Fibroblast of skin of back (primary cell): Measurements from ENCODE around the gene VAPA.
"Not testable (repeated sequence)": the region's sequence is repeated elsewhere in the genome, so short reads cannot be mapped to it uniquely, and the experiment has no call there.

ENCODE experiments used
- DNase-seq: peaks from one replicate; pipeline ENCODE4 v3.0.0-alpha.2; 2013

The VAPA gene

GRCh38 chr18:9886005-9886348 is 27.8 kb upstream of the VAPA start:
- no peak for DNase-seq

- no peak for DNase-seq
Measured at GRCh38 chr18:9887992-9888391, 25.8 kb upstream of the VAPA start.

- no peak for DNase-seq
Measured at GRCh38 chr18:9890196-9890595, 23.6 kb upstream of the VAPA start.

- no peak for DNase-seq
Measured at GRCh38 chr18:9890957-9891356, 22.9 kb upstream of the VAPA start.

GRCh38 chr18:9891515-9891914 is 22.3 kb upstream of the VAPA start:
- DNase-seq = not testable (repeated sequence)

- no peak for DNase-seq
Measured at GRCh38 chr18:9894454-9895068, 19.3 kb upstream of the VAPA start.

GRCh38 chr18:9897129-9897528 is 16.7 kb upstream of the VAPA start:
- no peak for DNase-seq

GRCh38 chr18:9897787-9898291 is 16.0 kb upstream of the VAPA start:
- not testable (repeated sequence) for DNase-seq

- DNase-seq = no peak
Measured at GRCh38 chr18:9898792-9899549, 14.8 kb upstream of the VAPA start.

- not testable (repeated sequence) for DNase-seq
Measured at GRCh38 chr18:9899550-9899930, 14.3 kb upstream of the VAPA start.

- no peak for DNase-seq
Measured at GRCh38 chr18:9900699-9901098, 13.1 kb upstream of the VAPA start.

- DNase-seq = no peak
Measured at GRCh38 chr18:9901377-9901776, 12.4 kb upstream of the VAPA start.

- not testable (repeated sequence) for DNase-seq
Measured at GRCh38 chr18:9902264-9902663, 11.6 kb upstream of the VAPA start.

GRCh38 chr18:9902832-9903231 is 11.0 kb upstream of the VAPA start:
- DNase-seq = no peak

GRCh38 chr18:9905401-9905922 is 8.4 kb upstream of the VAPA start:
- DNase-seq = no peak

GRCh38 chr18:9906481-9906880 is 7.3 kb upstream of the VAPA start:
- no peak for DNase-seq

GRCh38 chr18:9907867-9908266 is 5.9 kb upstream of the VAPA start:
- DNase-seq = no peak

- DNase-seq = no peak
Measured at GRCh38 chr18:9910071-9910470, 3.7 kb upstream of the VAPA start.

GRCh38 chr18:9910661-9911060 is 3.2 kb upstream of the VAPA start:
- DNase-seq = no peak

- no peak for DNase-seq
Measured at GRCh38 chr18:9911226-9911625, 2.6 kb upstream of the VAPA start.

GRCh38 chr18:9912285-9912684 is 1.5 kb upstream of the VAPA start:
- not testable (repeated sequence) for DNase-seq

GRCh38 chr18:9913151-9913525 is 678 bp upstream of the VAPA start:
- peak; percentile 33 for DNase-seq

- no peak for DNase-seq
Measured at GRCh38 chr18:9914334-9914583, 443 bp downstream of the VAPA start.

GRCh38 chr18:9914584-9915290 is 921 bp downstream of the VAPA start:
- peak; percentile 75 for DNase-seq
